B cell (primary cell): ENCODE results near the gene CHST8. TPM values are rescaled to one million over a fixed set of nuclear protein-coding genes. Genes with fewer than 3 reads are reported as not detected.

Experiments
- ATAC-seq: fragments of 200-7000 bp; cut with Tn5 transposase; one replicate; pipeline ENCODE4 v1.10.0; 2021; ENCODE audit warnings: low read depth, mild to moderate bottlenecking, moderate number of reproducible peaks, moderate library complexity
- CTCF ChIA-PET: fragments of 350-600 bp; sonication (Branson Sonifier 250); formaldehyde crosslinking; loops from one replicate; lab custom pipeline; 2021; ENCODE audit warnings: antibody characterized with exemption, inconsistent platforms; lab: Charles Lee
- POLR2A ChIA-PET: fragments of 350-600 bp; sonication (Branson Sonifier 250); formaldehyde crosslinking; loops from one replicate; lab custom pipeline; 2021; ENCODE audit warnings: antibody characterized with exemption; lab: Charles Lee
- DNase-seq: peaks from one replicate; pipeline ENCODE4 v3.0.0; 2013
- H2AFZ ChIP-seq: 2 replicates; pipeline ENCODE4 v1.6.1; 2012; ENCODE audit warnings: mild to moderate bottlenecking, low read depth, low read length; ENCODE audit not compliant: insufficient read depth, poor library complexity, severe bottlenecking
- H3K27ac ChIP-seq, 2 donors: 1 replicate in 1 of 2; 2 replicates in 1 of 2; pipeline ENCODE4 v1.5.1; 2012 to 2013; ENCODE audit warnings: low read length in 2 of 2, mild to moderate bottlenecking in 2 of 2, moderate library complexity in 1 of 2
- H3K27me3 ChIP-seq, 4 experiments: fragments of 200-600 bp in 1 of 4; sonication (generic) in 1 of 4; replicated peaks in 1 of 4; 1 replicate in 2 of 4; 2 replicates in 2 of 4; pipeline versions ENCODE4 v1.6.1 to v1.7.0; 2013 to 2016; ENCODE audit warnings: low read length in 3 of 4, mild to moderate bottlenecking in 2 of 4, mixed read lengths in 1 of 4, moderate library complexity in 1 of 4; ENCODE audit not compliant: insufficient read depth in 4 of 4, control insufficient read depth in 3 of 4; ENCODE audit errors: control extremely low read depth in 1 of 4
- H3K36me3 ChIP-seq, 2 experiments: replicated peaks in 1 of 2; 1 replicate in 1 of 2; 2 replicates in 1 of 2; pipeline versions ENCODE4 v1.6.1 to v1.7.1; 2013; ENCODE audit warnings: low read length in 1 of 2; ENCODE audit not compliant: insufficient read depth in 2 of 2, control insufficient read depth in 1 of 2; ENCODE audit errors: control extremely low read depth in 1 of 2, extremely low read depth in 1 of 2
- H3K4me1 ChIP-seq, 2 donors: fragments of 200-600 bp in 1 of 2; sonication (generic) in 1 of 2; 1 replicate in 1 of 2; 2 replicates in 1 of 2; pipeline versions ENCODE4 v1.5.1 to v1.6.1; 2013 to 2017; ENCODE audit warnings: low read length in 2 of 2; ENCODE audit not compliant: control insufficient read depth in 2 of 2, insufficient read depth in 2 of 2
- H3K4me2 ChIP-seq: replicated peaks from 2 replicates; pipeline ENCODE3; 2012; ENCODE audit warnings: mild to moderate bottlenecking, low read depth, low read length; ENCODE audit not compliant: poor library complexity, severe bottlenecking
- H3K4me3 ChIP-seq, 5 experiments: fragments of 200-600 bp in 1 of 5; sonication (generic) in 1 of 5; 1 replicate in 3 of 5; 2 replicates in 2 of 5; pipeline versions ENCODE4 v1.5.1 to v1.7.0; 2011 to 2016; ENCODE audit warnings: low read length in 4 of 5, mild to moderate bottlenecking in 4 of 5, low read depth in 2 of 5, control low read depth in 1 of 5, moderate library complexity in 1 of 5; ENCODE audit not compliant: insufficient read depth in 1 of 5; ENCODE audit errors: control extremely low read depth in 1 of 5, extremely low read depth in 1 of 5
- H3K79me2 ChIP-seq: fragments of 200-600 bp; sonication (generic); one replicate; pipeline ENCODE4 v1.6.0; 2016; ENCODE audit warnings: low read length; ENCODE audit not compliant: control insufficient read depth, insufficient read depth
- H3K9ac ChIP-seq: fragments of 200-600 bp; sonication (generic); 2 replicates; pipeline ENCODE4 v1.6.1; 2017; ENCODE audit warnings: mild to moderate bottlenecking, low read length, moderate library complexity
- H3K9me3 ChIP-seq, 3 donors: one replicate each; pipeline versions ENCODE4 v1.6.1 to v1.7.1; 2013; ENCODE audit warnings: low read length in 2 of 3; ENCODE audit not compliant: control insufficient read depth in 2 of 3, insufficient read depth in 1 of 3; ENCODE audit errors: control extremely low read depth in 1 of 3
- H4K20me1 ChIP-seq: 2 replicates; pipeline ENCODE4 v1.6.0; 2012; ENCODE audit warnings: mild to moderate bottlenecking, low read length; ENCODE audit not compliant: insufficient read depth, control insufficient read depth, poor library complexity, severe bottlenecking
- H3K27ac Mint-ChIP-seq: one replicate; pipeline ENCODE4 v1.8.0; 2021; ENCODE audit warnings: mixed read lengths
- H3K27me3 Mint-ChIP-seq: one replicate; pipeline ENCODE4 v1.8.0; 2021; ENCODE audit warnings: mixed read lengths
- H3K4me1 Mint-ChIP-seq: one replicate; pipeline ENCODE4 v1.8.0; 2021; ENCODE audit warnings: mixed read lengths
- H3K4me3 Mint-ChIP-seq: one replicate; pipeline ENCODE4 v1.8.0; 2021; ENCODE audit warnings: mixed read lengths
- H3K9me3 Mint-ChIP-seq: one replicate; pipeline ENCODE4 v1.8.0; 2022; ENCODE audit warnings: mixed read lengths; ENCODE audit not compliant: insufficient read depth
- CTCF ChIP-seq: fragments of 200-600 bp; IDR thresholded peaks from one replicate; pipeline ENCODE4 v1.8.0; 2022; ENCODE audit warnings: antibody characterized with exemption, mild to moderate bottlenecking
- EZH2 ChIP-seq: IDR thresholded peaks from 2 replicates; pipeline ENCODE4 v1.6.1; 2012; ENCODE audit warnings: borderline replicate concordance, low read depth, mild to moderate bottlenecking, moderate library complexity, low read length; ENCODE audit not compliant: insufficient read depth, poor library complexity, severe bottlenecking
- WGBS: methylation state at CpG from one replicate; pipeline ENCODE4 v1.1.5; 2013; ENCODE audit warnings: missing lambda C conversion rate; ENCODE audit not compliant: insufficient coverage; 5-methylcytosine and 5-hydroxymethylcytosine counted together
- intact Hi-C: fragments of 100-400 bp; cut with micrococcal nuclease; formaldehyde crosslinking; loops from one replicate; pipeline ENCODE4 v1.10.0; 2022
- polyA plus RNA-seq: library from polyadenylated mRNA; depleted of rRNA; stranded (reverse); fragments of >200 nt; gene quantifications from 2 replicates; pipeline ENCODE4 v1.2.3, GENCODE V29; 2012
- total RNA-seq, 2 donors: library from RNA; stranded (reverse); fragments of 120-200 nt in 1 of 2; gene quantifications; 1 replicate in 1 of 2; 2 replicates in 1 of 2; pipeline versions ENCODE4 v1.2.3 to v1.2.4, GENCODE V29; 2013 to 2022

The CHST8 gene
- total and polyA plus RNA-seq, 2 donors (not counting 1 experiment from before 2014, with no cell fraction given): not detected

- no peak overlapping the region for H3K9ac ChIP-seq
- no peak for ATAC-seq
- no peaks in the 10 kb centered on the region for H4K20me1 ChIP-seq
- ChIA-PET POLR2A (no interaction called here), CTCF (no interaction called here)
- H3K4me1 Mint-ChIP-seq: no peaks in the 10 kb centered on the region
- peaks cover 0 to 2% (median 0%) of the 10 kb centered on the region in 4 experiments for H3K27me3 ChIP-seq
- peaks cover 12% of the 10 kb centered on the region for H3K27me3 Mint-ChIP-seq
- H3K4me3 Mint-ChIP-seq: no peak overlapping the region
- no peaks in the 10 kb centered on the region for H3K4me1 ChIP-seq
- intact Hi-C loops: no loop called here
- H3K9me3 ChIP-seq: peaks cover 3 to 20% (median 7%) of the 10 kb centered on the region in 3 donors
- TF ChIP-seq EZH2: no peak
- TF ChIP-seq CTCF: no peak
- no peak overlapping the region for H3K27ac ChIP-seq
- no peak for DNase-seq
- H3K27ac Mint-ChIP-seq: no peak overlapping the region
- no peaks in the 10 kb centered on the region for H3K36me3 ChIP-seq
- H3K4me2 ChIP-seq: no peak overlapping the region
- WGBS: 84% methylated on average over 3 of the region's 4 CpGs
- H3K4me3 ChIP-seq: no peak overlapping the region
- H2AFZ ChIP-seq: no peak overlapping the region
- H3K9me3 Mint-ChIP-seq: peaks cover 18% of the 10 kb centered on the region
- no peaks in the 10 kb centered on the region for H3K79me2 ChIP-seq
These were observed 15.2 kb upstream of the CHST8 start for GRCh38 chr19:33606556-33606955.

DNA sequence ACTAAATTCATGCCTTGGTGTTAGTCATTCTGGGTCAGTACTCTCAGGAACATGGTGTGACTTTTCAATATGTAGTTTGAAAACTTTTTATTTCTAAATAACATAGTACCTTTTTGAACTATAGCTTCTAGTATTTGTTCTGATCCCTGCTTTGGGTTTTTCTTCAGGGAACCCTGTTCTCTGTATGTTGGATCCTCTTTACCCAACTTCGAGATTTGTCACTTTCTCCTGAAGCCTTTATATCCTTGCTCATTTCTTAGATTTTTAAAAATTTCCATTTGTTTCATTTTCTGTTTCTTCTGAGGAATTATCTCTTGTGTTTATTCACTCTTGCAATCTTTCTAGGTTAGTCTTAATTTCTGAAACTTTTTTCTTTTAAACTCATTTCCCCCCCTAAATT is 12.4 kb upstream of the CHST8 start:
- ChIA-PET POLR2A (no interaction called here), CTCF (no interaction called here)
- no peak overlapping the region for H2AFZ ChIP-seq
- no peaks in the 10 kb centered on the region for H4K20me1 ChIP-seq
- H3K9ac ChIP-seq: no peak overlapping the region
- H3K79me2 ChIP-seq: no peaks in the 10 kb centered on the region
- H3K9me3 Mint-ChIP-seq: peaks cover 8% of the 10 kb centered on the region
- no peak overlapping the region for H3K4me3 Mint-ChIP-seq
- H3K4me1 ChIP-seq: no peaks in the 10 kb centered on the region
- H3K9me3 ChIP-seq: peaks cover 2 to 8% (median 3%) of the 10 kb centered on the region in 3 donors
- H3K4me3 ChIP-seq: no peak overlapping the region
- WGBS: no CpG with 5 or more reads among the region's 1 CpG
- H3K27me3 ChIP-seq: peaks cover 0 to 2% (median 0%) of the 10 kb centered on the region in 4 experiments
- H3K27me3 Mint-ChIP-seq: peaks cover 12% of the 10 kb centered on the region
- no peak for DNase-seq
- H3K4me1 Mint-ChIP-seq: no peaks in the 10 kb centered on the region
- TF ChIP-seq CTCF (no peak), EZH2 (no peak)
- no peak overlapping the region for H3K27ac ChIP-seq
- no peak overlapping the region for H3K4me2 ChIP-seq
- H3K27ac Mint-ChIP-seq: no peak overlapping the region
- intact Hi-C loops: no loop called here
- ATAC-seq: no peak
- no peaks in the 10 kb centered on the region for H3K36me3 ChIP-seq
